GM12864 (cell line): ENCODE results near the gene MEIOC.
A peak's percentile ranks its signal among the peaks of the same experiment; 100 is the strongest.

Experiments used
- DNase-seq: peaks from one replicate; pipeline ENCODE4 v3.0.0-alpha.2; 2011; ENCODE audit warnings: low read depth
- H3K4me3 ChIP-seq: 2 replicates; pipeline ENCODE4 v1.5.1; 2011; ENCODE audit warnings: mild to moderate bottlenecking, low read depth, low read length, control low read depth
- CTCF ChIP-seq: IDR thresholded peaks from 2 replicates; pipeline ENCODE4 v1.5.1; 2011; ENCODE audit warnings: low read depth, mild to moderate bottlenecking, moderate library complexity, low read length, control low read depth, inconsistent platforms; ENCODE audit errors: missing control alignments

The MEIOC gene

GRCh38 chr17:44708401-44709263, 52.4 kb downstream of the MEIOC start, which contains the start of gene DBF4B:
TSS of gene DBF4B (plus strand) at chr17:44708665. CDS start at chr17:44708821, 156 bp downstream.
- TF ChIP-seq CTCF = no peak
- peak; percentile 82 for DNase-seq
- H3K4me3 ChIP-seq = peak within 1 kb of the TSS; percentile 68

GRCh38 chr17:44719444-44719843, 63.2 kb downstream of the MEIOC start:
- no peak overlapping the region for H3K4me3 ChIP-seq
- no peak for TF ChIP-seq CTCF
- DNase-seq = no peak

GRCh38 chr17:44722254-44722653, 66.0 kb downstream of the MEIOC start:
- no peak overlapping the region for H3K4me3 ChIP-seq
- no peak for TF ChIP-seq CTCF
- no peak for DNase-seq
